GM19351 (cell line): Measurements from ENCODE around the gene CD40.

Experiments
- ATAC-seq: cut with Tn5 transposase; IDR thresholded peaks from one replicate; pipeline ENCODE4 v1.9.1; 2021; ENCODE audit warnings: mild to moderate bottlenecking, moderate library complexity; ENCODE audit not compliant: unreplicated experiment

The CD40 gene

DNA sequence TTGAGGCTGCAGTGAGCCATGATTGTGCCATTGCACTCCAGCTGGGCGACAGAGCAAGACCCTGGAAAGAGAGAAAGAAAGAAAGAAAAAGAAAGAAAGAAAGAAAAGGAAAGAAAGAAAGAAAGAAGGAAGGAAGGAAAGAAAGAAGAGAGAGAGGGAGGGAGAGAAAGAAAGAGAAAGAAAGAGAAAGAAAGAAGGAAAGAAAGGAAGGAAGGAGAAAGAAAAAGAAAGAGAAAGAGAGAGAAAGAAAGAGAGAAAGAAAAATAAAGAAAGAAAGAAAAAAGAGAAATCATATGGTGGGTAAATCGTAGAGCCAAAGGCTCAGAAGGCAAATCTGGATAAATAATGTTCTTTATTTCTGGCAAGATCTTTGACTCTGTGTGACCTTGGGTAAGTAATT lies 53.4 kb downstream of the CD40 start:
- ATAC-seq: no peak

DNA sequence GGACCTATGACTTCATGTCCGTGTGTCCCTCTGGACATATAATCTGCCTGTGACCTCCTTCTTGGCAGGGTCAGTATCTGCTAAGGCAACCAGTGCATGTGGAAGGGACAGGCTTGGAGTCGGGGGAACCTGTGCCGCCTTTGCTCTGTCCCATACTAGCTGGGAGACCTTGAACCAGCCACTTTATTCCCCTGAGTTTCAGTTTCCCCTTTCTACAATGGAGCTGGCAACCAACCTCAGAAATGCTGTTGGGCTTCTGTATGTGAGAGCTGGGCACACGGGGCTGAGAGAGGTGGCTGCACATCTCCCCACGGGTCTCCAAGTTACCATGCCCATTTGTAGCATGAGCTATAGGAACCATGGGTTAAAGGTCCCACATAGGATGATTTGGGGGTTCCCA lies 53.8 kb downstream of the CD40 start:
- ATAC-seq: no peak

DNA sequence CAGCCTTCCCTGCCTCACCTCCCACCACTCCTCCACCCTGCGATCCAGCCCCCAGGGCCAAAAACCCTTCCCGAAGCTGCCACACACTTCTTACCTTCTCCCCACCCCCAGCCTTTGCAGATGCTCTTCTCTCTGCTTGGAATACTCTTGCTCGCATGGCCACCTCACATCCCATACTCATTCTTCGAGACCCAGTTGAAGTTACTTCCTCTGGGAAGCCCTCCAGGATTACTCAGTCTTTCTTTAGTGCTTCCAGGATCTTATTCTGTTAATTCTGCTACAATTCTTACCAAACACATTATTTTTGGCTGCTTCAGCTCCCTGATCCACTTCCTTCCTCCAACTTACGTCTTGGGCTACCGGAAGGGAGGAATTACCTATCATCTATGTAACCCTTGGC lies 54.3 kb downstream of the CD40 start:
- no peak for ATAC-seq

DNA sequence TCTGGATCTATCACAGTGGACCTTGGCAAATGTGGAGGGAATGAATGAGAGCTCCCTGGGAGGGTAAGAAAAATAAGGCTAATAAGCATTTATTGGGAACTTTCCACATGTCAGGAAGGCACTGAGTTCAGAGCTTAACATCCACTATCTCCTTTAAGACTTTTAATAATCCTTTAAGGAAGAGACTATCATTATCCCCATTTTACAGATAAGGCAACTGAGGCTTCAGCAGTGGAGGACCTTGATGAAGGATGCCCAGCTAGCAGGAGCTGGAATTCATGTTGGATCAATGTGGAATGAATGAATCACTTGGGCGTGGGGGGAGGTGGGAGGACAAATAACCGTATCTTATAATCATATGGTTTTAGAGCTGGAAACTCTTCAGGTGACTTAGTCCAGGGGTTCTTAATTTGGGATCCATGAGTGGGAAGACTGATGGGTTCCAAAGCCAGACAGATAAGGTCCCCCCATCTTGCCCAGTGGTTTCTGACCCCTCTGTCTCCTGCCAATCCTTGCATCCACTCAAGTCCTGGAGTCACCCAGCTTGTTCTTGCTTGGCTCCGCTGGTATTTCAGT lies 54.9 kb downstream of the CD40 start:
- ATAC-seq: no peak

DNA sequence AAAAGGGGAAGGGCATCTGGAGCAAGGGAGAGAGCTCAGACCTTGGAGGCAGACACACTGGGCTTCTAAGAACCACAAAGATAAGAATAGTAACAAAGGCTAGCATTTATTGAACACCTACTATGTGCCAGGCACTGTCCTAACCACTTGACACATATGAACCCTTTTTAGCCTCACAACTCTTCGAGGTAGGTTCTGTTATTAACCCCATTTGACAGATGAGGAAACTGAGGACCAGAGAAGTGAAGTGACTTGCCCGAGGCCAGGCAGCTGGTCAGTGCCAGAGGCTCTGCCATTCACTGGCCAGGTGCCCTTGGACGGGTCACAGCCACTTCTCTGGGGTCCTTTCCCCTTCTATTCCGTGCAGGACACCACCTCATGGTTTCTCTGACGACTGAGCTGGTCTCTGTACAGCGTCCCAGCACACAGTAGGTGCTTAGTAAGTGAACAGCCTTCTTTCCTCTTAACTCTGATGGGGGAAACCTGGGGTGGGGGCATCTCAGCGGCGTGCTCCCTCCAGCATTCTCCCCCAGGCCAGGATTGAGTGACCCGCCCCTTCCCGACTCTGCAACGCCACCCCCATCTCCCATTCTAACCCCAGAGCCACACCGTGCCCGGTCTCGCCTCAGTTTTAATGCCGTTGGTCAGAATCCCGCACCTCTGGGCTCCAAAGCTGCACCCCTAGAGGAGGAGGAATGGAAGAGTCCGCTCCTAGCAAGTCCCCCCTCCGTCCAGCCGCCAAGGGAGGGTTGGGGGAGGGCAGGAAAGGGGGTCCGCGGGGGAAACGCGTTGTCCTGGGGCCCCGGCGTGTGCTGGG lies 55.7 kb downstream of the CD40 start:
- ATAC-seq: no peak

DNA sequence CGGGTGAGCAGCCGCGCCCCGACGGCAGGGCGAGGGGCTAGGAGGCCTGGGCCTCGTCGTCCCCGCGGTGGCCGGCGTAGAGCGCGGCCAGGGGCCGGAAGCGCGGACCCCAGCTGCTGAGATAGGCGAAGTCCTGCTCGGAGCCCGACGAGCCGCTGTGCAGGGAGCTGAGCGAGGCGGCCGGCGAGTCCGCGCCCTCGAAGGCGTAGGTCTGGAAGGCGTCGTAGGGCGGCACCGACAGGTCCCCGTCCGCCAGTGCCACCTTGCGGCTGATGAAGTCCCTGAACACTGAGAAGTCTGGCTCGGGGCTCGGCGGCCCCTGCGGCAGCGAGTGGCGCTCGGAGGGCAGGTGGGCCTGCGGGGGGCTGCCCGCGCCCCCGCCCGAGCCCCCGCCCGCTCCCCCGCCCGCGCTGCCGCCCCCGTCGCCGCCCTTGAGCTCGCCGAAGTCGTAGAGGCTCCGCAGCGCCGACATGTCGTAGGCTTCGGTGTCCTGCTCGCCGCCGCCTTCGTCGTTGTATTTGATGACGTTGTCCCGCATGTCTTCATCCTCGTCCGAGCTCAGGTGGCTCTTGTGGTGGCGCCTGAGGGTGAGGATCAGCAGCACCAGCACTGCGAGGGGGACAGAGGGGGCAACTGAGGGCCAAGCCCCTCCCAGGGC lies 56.5 kb downstream of the CD40 start:
- no peak for ATAC-seq

DNA sequence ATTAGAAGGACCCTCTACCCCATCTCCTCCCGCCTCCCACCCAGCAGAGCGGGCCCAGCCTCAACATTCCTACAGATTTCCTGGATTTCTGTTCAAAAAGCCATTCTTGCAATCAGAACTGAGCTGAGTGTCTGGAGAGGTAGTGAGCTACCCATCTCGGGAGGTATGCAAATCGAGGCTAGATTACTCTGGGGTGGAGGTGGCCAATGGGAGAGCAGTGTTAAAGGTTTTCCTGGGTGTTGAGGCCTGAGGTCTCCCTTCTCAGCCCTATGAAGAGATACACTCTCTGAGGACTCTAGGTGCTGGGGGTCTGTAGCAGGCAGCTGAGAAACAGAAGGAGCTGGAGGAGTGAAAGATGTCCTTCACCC lies 57.0 kb downstream of the CD40 start:
- no peak for ATAC-seq

DNA sequence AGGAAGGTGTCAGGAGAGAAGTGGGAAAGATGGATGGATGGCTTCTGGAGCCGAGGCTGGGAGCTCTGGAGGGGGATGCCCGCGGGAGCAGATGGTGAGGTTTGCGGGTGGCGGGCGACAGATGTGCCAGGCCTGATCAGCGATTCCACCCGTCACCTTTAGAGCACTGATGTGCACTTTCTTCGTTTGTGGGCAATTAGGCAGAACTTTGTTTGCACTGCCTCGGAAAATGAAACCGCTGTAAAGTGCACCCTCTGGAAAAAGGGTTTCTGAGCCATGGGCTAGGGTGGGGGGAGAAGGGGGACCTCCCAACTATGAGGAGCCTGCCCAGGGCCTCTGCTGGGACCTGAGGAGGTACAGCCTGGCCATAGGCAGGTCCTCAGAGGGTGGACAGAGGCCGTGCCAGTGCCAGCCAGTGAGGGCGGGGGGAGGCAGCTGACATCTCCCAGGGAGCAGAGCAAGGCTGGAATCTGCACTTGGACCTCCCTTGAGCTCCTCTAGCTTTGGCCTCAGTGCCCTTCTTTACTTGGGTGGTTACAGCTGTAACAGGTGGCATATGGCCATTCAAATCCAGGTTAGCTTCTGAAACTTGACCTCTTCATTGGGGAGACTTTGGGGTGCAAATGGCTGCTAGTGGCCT lies 58.7 kb downstream of the CD40 start:
- no peak for ATAC-seq

DNA sequence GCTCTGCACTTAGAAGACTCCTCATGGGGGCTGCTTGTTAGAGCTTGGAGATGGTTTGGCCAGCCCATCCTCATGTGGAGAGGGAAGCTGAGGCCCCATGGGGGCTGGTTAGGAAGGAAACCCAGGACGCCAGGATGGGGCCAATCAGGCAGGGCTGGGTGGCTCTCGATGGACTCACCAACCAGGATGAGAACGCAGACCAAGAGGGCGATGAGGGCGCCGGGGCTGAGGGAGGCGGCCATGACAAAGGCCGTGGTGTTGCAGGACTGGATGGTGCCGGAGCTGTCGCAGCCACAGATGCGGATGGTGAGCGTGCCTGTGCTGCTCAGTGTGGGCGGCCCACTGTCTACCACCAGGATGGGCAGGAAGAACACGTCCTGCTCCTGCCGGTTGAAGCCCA lies 59.7 kb downstream of the CD40 start:
- no peak for ATAC-seq

DNA sequence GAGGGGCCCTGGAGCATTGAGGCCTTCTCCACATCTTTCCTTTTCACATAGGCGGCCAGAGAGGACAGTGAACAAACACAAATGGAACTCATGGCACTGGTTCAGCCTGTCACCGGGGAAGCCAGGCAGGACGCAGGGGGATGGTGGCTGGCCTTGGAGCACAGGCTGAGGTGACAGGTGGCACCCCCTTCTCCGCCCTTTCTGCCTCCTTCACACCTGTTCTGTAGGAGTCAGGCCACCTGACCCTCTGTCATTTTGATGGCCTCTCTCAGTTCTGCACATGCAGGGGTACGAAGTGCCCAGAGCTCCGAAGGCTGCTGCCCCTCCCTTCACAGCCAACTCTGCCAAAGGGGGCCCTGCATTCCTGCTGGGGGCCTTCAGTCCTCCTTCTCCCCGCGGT lies 60.8 kb downstream of the CD40 start:
- ATAC-seq: no peak
